Cerebellar nuclear complex (tissue), 1 donor: ENCODE results near the gene RBM44.

Experiments used
- DNase-seq, 2 experiments: peaks; one replicate each; lab custom pipeline; 2025; lab: John Stamatoyannopoulos, UW

The RBM44 gene

DNA sequence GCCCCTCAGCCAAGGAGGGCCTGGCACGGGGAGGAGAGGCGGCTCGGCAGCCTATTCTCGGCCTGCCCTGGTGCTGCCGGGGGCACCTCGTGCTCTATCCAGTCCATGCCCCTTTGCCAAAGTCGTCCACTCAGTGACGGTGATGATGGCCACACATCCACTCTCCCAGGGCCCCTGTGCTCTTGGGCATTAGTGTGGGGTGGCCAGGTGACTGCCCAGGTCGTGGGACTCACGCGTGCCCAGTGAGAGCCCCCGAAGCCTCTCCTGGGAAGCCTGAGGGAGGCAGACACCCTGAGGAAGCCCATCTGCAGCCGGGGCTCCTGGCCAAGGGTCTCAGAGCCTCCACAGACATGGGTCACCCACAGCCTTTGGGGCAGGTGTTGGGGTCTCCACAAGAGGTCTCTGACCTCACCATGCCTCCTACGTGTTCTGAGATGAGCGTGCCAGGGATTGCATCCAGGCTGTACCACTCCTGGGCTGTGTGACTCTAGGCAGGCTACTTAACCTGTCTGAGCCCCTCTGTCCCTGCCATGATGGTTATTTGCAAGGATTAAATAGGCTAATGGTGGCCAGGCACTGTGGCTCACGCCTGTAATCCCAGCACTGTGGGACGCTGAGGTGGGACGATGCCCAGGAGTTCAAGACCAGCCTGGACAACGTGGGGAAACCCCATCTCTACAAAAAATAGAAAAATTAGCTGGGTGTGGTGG lies 73.8 kb downstream of the RBM44 start:
- no peak for DNase-seq

DNA sequence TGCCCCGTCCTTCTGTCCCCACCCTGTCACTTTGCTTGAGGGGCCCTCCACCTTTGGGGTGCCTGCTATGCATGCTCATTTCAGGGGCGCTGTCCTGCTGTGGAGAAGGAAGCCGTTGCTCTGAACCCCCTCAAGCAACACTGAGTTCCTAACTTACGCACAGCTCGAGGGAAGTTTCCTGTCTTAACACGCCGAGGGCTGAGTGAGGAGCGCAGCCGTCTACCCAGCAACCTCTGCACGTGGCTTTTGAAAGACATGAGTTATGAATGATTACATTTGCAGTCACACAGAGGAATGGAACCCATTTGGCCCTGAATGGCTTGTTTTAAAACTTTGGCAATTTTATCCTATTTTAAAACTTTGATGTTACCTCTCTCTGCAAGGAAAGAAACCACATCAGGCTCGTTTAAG lies 74.8 kb downstream of the RBM44 start:
- DNase-seq, result no peak

DNA sequence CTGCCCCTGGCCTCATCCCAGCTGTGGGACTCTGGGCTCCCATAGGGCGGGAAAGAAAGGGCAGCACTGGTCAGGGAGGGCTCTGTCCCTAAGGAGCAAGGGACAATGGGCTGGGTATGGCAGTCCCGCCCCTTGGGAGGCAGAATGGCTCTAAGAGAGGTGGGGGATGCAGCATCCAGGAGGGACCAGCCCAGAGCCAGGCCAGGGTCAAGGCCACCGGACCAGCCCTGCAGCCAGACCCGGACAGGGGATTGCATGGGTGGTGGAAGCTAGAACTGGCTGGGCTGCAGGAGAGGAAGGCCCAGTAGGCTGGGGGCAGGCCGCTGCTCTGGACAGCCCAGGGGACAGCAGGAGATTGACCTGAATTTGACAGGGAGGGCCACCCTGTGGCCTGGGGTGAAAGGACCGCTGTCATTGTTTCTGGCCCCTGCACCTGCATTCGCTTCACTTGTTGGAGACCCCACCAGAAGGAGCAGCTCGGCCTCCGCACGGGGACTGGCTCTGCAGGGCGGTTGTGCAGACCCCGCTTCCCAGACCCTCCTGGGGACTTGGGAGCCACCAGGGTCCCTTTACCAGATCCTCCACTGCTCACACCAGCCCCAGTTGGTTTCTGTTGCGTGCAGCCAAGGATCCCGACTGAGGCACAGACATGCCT lies 75.4 kb downstream of the RBM44 start:
- no peak for DNase-seq

DNA sequence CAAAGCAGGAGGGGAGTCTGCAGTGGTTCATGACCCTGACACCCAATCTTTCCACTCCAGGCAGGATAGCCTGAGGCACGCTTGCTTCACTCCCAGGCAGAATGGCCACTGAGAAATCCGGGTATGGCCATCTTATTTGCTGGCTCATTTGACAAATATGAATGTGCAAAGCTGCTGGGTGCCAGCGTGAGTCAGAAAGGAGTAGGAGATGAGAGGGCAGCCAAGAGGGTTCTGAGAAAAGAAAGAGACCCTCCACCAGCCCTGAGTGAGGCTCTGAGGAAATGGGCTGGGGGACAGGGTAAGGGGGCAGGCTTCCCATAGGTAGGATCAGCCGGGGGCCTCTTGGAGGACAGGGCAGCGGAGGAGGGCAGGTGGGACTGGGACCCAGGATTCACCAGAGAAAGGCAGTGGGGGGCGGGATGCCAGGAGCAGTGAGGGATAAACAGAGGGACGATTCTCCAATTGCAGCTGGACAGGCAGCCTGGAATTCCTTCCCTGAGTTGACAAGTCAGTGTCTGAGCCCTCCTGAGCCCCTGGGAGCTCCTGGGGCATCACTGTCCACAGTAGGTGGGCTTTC lies 76.1 kb downstream of the RBM44 start:
- no peak for DNase-seq

- DNase-seq, result no peak
Observed at GRCh38 chr2:237875256-237876060, 76.9 kb downstream of the RBM44 start.

DNA sequence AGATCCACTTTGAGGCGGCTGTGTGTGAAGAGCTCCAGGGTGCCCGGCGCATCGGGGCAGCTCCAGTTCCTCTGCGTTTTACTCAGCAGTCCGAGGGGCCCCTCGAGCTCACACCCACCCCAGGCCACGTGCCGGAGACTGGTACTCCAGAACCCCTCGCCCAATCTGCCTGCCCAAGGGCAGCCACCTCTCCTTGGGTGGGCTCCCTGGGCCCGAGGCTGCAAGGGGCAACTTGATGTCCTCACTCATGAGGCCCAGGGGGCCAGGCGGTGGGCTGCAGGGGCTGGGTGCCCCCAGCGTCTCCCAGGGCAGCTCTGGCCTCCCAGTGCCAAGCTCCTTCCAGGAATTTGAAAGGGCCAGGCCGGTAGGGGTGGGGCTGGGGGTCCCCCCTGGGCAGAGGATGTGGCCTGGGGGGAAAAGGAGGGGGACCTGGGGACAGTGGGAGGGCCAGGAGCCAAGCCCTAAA lies 77.5 kb downstream of the RBM44 start:
- no peak for DNase-seq

- no peak for DNase-seq
Observed at GRCh38 chr2:237876532-237876931, 78.0 kb downstream of the RBM44 start.

- DNase-seq, result no peak
Observed at GRCh38 chr2:237876951-237877491, 78.4 kb downstream of the RBM44 start.

DNA sequence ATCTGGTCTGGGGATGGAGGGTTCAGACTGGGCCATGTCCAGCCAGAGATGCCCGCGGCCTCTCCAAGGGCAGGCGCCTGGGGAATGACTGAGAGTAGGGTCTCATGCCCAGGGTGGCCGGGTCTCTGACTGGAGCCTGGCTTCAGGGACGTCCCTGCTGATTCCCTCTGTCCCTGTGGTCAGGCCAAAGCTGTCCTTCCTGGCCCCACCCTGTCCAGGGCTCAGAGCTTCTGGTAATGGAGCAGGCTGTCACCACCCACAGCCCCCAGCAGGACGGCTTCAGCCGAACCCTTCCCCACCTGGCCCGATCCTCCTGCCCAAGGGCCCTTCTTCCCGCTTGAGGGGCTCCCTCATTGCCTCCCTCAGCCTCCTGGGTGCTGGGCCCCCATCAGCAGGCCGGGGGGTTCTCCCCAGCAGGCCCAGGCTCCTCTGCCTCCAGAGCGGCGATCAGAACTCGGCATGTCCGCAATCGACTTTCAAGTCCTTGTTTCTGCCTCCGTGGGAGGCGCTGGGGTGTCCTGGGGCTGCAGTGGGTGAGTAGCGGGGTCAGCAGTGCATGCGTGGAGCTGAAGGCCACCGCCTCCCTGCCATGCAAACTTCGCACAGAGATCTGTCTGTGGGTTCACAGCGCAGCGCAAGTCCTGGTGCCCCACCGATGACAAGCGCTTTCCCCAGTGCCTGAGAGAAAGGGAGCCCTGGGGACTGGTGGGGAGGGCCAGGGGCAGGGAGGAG lies 79.2 kb downstream of the RBM44 start:
- no peak for DNase-seq

- DNase-seq, result no peak
Observed at GRCh38 chr2:237878321-237879057, 79.9 kb downstream of the RBM44 start.

GRCh38 chr2:237879058-237879430 lies 80.5 kb downstream of the RBM44 start:
- DNase-seq, result no peak

GRCh38 chr2:237879991-237880560 lies 81.5 kb downstream of the RBM44 start:
- DNase-seq, result no peak

DNA sequence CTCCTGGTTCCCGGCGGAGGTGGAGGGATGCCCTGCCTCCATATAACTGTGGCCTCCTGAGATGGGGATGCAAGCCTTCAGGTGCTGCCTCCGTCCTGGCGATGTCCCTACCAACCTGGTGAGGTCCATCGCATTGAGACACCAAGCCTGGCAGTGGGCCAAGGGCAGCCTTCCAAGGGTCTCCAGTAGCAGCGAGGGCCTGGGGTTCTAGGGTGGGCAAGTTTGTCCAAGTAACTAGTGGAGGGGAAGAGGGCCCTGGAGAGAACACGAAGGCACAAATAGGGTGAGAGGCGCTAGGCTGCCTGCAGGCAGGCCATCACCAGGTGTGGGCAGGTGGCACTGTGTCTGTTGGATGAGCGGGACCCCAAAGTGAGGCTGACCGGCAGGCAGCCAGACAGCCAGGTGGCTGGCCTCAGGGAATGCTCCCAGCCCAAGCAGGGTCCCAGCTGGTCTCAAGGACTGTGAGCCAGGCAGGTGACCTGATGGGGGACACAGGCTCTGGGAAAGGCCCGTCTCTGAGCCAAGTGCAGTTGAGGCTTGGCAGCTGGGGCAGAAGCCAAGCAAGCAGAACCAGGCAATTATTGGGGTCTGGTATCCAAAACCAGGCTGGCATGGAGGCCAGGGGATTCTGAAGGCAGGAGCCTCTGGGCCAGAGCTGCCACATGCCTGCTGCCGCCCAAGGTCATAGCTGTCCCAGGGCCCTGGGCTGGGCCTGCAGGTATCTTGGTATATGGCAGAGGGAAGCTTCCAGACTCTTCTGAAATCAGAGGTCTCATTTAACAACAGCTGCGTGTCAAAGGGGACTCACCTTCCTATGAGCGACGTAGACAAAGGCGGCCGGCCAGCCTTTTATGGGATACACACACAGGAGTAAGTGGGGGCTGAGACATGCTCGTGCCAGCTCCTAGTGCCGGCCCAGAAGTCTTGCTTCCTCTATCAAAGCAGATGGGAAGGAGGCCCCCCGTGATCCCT lies 84.2 kb downstream of the RBM44 start:
- no peak for DNase-seq

DNA sequence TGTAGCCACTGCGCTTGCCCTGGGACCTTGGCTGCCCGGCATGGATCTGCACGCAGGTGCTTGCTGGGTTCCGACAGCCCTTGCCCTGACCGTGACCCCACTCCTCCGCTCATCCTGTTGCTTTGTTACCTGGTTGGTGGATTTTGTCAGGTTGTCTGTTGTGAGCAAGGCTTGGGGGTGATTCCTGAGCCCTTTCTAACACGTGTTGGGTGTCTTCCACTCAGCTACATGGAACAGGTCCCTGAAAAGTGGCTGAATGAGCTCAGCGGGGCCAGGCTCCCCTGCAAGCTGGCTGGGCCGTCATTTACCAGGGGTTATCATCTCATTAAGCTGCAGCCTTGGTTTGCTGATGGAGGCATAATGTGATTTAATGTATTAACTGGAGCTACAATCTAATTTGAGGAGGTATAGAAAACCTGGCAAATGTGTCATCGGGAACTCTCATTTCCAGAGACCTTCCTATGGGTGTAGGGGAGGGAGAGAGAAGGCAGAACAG lies 85.4 kb downstream of the RBM44 start:
- no peak for DNase-seq

DNA sequence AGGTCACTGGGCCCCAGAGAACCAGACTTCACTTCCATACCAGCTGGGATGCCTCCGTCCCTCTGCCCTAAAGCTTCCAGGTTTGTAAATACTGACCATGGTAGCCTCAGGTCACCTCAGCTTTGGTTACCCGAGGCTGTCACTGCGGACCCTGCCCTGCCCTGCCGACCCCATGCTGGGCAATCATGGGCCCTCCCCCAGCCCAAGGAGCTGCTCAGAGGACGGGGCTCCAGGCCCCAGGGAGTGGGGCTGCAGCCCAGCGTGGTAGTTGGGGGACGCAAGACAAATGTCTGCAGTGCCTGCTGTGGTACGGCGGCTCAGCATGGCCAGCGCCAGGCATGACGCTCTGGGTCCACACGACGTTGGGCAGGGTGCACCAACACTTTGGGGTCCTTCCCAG lies 86.1 kb downstream of the RBM44 start:
- DNase-seq, result no peak

GRCh38 chr2:237885111-237885930 lies 86.7 kb downstream of the RBM44 start:
- DNase-seq, result no peak

DNA sequence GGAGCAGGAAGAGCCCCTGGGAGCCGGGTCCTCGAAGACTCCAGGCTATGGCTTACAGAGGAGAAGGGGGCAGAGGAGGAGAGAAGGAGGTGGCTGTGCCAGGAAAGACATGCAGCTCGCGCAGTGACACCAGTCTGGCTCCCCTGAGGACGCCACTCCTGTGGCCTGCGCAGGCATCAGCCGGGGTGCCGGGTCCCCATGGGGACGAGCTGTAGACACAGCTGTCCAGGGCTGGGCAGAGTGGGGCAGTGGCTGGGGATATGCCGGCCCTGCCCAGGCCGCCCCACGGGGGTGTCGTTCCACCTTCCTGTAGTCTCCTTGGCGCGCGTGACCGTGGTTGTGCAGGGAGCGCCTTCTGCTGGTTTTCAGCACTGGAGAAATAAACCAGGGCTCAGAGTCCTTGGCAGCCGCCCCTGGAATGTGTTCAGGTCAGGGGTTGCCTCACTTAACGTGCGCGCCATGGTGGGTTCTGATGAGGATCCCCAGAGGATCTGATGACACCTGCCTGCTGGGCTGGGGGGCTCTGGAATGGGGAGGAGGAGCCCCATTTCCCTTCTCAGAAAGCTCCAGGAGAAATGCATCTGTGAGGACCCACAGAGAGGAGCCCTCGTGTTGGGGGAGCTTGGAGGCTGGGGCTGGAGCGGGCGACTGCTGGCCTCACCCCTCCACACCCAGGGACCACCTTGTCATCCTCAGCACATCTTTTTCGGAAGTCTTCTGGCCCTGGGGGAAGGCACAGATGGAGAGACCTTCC lies 87.5 kb downstream of the RBM44 start:
- no peak for DNase-seq
